Measurements from ENCODE around the gene CTBP1.

DNA sequence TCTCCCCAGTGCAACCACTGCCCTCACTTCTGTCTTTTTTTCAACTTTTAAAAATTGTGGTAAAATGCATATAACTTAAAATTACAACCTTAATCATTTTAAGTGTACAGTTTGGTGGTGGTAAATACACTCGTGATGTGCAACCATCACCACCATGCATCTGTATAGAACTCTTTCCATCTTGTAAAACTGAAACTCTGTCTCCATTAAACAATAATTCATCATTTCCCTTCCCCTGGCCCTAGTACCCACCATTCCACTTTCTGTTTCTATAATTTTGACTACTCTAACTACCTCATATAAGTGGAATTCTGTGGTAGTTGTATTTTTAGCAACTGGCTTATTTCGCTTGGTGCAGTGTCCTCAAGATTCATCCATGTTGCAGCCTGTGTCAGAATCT, 6.8 kb upstream of the CTBP1 start:
- TF ChIP-seq POLR2AphosphoS5 (IDR thresholded peaks at IDR 0.05) (no peak), POLR2A (IDR thresholded peaks at IDR 0.05) (no peak)
- TF ChIP-seq, protein P1, sequence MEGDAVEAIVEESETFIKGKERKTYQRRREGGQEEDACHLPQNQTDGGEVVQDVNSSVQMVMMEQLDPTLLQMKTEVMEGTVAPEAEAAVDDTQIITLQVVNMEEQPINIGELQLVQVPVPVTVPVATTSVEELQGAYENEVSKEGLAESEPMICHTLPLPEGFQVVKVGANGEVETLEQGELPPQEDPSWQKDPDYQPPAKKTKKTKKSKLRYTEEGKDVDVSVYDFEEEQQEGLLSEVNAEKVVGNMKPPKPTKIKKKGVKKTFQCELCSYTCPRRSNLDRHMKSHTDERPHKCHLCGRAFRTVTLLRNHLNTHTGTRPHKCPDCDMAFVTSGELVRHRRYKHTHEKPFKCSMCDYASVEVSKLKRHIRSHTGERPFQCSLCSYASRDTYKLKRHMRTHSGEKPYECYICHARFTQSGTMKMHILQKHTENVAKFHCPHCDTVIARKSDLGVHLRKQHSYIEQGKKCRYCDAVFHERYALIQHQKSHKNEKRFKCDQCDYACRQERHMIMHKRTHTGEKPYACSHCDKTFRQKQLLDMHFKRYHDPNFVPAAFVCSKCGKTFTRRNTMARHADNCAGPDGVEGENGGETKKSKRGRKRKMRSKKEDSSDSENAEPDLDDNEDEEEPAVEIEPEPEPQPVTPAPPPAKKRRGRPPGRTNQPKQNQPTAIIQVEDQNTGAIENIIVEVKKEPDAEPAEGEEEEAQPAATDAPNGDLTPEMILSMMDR (IDR thresholded peaks at IDR 0.05) = no peak

Data from breast epithelium (tissue), 3 donors.